ENCODE results near the gene GIT2.
"Not testable (repeated sequence)": the region's sequence is repeated elsewhere in the genome, so short reads cannot be mapped to it uniquely, and the experiment has no call there.

The GIT2 gene

GRCh38 chr12:110005319-110005973 is 9.3 kb upstream of the GIT2 start:
- DNase-seq (ENCODE audit: low read depth in 2 of 2), result no peak

GRCh38 chr12:110004598-110004997 is 8.4 kb upstream of the GIT2 start:
- DNase-seq (ENCODE audit: low read depth in 2 of 2), result no peak

DNA sequence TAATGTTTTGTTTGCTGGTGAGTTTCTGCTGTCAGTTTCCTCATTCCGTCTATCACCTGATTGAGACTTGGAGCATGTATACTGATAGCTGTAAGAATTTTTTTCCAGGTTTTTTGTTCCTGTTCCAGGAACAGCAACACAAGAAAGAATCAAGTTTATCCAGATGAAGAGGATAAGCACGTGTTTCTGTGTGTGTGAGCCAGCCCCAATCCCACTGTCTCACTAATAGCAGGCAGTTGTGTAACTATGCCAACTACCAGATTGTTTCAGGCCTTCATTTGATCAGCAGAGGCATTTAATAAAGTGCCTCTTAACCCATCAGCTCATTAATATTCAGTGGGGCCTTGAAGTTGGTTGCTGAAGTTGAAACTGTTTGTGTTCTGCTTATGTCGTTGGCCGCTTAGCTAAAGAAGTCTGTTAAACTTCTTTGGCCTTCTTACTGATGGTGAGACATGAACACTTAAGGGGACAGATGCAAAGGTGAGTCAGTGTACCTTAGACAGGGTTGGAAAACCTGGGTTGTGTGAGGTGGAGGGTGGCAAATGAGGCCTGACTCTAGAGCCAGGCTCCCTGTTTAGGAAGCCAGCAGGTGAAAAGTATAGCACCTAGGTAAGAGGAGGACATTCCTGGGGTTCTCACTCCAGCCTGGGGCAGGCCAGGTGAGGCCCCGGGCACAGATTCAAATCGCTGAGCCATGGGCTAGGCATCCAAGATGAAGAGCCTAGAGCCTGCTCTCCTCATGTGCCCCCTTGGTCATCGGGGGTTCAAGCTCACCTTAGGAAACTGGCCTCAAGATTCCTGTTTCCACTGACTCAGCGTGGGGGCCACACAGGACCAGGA is 6.7 kb upstream of the GIT2 start:
- no peak for DNase-seq (ENCODE audit: low read depth in 2 of 2)

DNA sequence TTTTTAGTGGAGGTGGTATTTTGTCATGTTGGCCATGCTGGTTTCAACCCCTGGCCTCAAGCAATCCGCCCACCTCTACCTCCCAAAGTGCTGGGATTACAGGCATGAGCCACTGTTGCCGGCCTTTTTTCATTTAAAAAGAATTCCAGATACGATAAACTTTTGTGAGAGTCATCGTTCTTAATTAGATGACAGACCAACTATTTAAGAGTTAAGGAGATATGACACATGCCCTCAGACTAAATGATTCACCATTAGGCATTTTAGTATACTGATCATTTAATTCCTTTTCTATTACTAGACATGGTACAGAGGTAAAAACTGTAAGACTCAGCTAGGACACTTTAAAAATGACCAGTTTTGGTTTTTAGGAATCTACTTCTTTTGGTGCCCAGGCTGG is 5.4 kb upstream of the GIT2 start:
- DNase-seq (ENCODE audit: low read depth in 2 of 2), result no peak

DNA sequence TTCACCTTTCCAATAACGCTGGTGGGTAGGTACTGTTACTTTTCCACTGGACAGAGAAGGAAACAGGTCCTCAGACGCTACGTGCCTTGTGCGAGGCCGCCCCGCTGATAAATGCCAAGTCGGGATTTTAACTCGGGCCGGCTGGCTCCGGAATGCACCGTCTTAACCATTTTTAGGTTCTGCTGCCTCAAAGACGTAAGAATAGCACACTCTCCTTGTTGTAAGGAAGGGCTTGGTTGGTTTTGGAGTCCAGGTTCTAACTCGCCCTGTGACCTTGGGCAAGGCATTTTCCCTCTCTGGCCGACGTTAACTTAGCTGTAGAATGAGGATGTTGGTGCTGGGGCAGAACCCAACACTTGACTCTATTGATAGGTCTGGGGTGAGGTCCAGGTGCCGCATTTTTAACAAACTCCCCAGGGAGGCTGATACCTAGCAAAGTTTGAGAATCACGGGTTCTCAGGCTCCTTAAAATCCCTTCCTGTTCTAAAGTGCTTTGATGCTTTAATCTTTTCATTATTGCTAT is 3.9 kb upstream of the GIT2 start:
- no peak for DNase-seq (ENCODE audit: low read depth in 2 of 2)

DNA sequence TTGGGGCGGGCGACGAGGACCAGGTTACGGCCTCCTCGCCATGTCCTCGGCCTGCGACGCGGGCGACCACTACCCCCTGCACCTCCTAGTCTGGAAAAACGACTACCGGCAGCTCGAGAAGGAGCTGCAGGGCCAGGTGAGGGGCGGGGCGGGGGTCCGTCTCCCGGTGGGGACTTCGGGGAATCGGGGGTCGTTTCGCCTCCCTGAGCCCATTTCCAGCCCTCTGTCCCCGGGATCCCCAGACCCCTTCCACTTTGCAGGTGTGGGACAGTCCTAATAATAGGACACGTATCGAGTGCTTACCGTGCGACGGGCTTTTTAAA is 3.4 kb upstream of the GIT2 start:
- no peak for DNase-seq (ENCODE audit: low read depth in 2 of 2)

GRCh38 chr12:109998904-109999648 is 2.9 kb upstream of the GIT2 start, which contains the start of gene ANKRD13A:
Gene ANKRD13A, plus strand, starts transcription at chr12:109999430. Its CDS starts 259 bp downstream, at chr12:109999689.
- peak; percentile 69 to 72 for DNase-seq (ENCODE audit: low read depth in 2 of 2)

DNA sequence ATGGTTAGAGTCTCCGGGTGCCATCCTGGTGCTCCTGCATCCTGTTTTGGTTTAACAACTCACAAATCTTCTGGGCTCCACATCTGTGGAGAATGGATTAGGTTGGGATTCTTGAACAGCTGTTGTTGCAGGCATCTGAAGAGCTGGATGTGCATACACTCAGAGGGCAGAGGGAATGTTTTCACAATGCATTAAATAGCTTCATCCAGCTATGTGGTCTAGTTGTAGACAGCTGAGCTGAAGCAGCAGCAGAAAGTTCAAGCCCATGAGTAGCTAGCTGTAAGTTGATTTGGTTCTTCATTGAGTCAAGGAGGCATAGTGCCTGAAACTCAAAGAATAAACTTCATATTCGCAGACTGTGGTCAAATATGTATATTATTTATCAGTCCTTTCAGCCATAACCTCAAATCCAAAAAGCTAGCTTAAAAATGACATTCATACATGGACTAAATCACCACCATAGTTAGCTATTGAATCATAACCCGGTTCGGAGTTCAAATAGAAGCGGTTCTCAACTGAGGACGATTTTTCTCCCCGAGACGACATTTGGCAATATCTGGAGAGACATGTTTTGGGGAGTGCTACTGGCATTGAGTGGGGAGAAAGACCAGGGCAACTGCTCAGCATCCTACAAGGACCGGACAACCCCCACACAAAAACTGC is 2.2 kb upstream of the GIT2 start:
- DNase-seq (ENCODE audit: low read depth in 2 of 2), result no peak

GRCh38 chr12:109997393-109997792 is 1.2 kb upstream of the GIT2 start:
- no peak for DNase-seq (ENCODE audit: low read depth in 2 of 2)

GRCh38 chr12:109996483-109996853 is 300 bp upstream of the GIT2 start:
- DNase-seq (ENCODE audit: low read depth in 2 of 2), result no peak

DNA sequence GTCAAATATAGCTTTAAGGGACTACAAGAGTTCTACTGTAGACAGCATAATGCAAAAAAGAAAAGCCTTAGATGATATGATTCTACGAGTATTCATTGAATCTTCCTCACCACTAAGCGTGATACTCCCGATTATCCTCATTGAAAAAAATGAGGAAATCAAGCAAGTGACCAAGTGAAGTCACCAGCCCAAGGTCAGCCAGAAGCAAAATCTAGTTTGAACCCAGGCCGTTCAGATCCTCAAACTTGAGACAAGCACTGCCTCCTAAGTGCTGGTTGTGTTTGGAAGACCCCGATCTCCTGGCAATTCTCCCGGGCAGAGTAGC is 845 bp downstream of the GIT2 start:
- no peak for DNase-seq (ENCODE audit: low read depth in 2 of 2)

- no peak for DNase-seq (ENCODE audit: low read depth in 2 of 2)
These were observed 1.6 kb downstream of the GIT2 start for GRCh38 chr12:109994401-109995175.

DNA sequence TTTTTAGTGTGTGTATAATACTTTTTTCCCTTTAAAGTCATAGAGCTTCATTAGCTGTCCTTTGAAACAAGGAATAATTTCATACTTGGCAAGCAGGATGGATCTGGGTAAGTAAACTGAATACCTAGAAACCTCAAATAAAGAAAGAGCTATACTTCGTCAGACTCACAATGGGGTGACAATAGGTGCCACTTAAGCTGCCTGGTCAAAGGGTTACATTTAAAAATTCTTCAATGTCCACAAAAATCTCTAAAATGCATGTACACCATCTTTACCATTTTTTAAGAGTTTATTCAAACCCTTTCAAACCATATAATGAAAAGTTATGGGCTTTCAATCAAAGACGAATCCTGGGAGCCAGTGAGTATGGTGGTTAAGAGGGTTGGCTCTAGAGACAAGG is 3.1 kb downstream of the GIT2 start:
- DNase-seq (ENCODE audit: low read depth in 2 of 2), result no peak

DNA sequence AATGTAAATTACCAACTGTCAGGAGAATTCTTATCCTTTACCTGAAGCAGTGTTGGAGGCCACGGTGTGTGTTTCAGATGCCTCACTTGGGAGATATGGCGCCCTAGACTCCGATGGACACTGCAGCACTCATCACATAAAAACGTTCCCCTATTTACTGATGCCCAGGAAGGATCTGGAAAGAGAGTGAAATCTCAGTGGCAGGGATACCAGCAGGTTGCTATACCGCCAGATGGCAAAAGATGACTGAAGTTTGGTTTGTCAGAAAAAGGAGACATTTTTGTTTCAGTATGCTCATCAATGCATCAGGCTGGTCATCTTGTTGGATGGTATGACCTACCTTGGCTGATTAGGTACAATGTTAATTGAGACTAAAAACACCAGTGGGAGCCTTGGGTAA is 4.6 kb downstream of the GIT2 start:
- DNase-seq (ENCODE audit: low read depth in 2 of 2), result no peak

GRCh38 chr12:109989380-109989779 is 6.8 kb downstream of the GIT2 start:
- no peak for DNase-seq (ENCODE audit: low read depth in 2 of 2)

GRCh38 chr12:109988903-109989302 is 7.3 kb downstream of the GIT2 start:
- DNase-seq (ENCODE audit: low read depth in 2 of 2), result no peak

DNA sequence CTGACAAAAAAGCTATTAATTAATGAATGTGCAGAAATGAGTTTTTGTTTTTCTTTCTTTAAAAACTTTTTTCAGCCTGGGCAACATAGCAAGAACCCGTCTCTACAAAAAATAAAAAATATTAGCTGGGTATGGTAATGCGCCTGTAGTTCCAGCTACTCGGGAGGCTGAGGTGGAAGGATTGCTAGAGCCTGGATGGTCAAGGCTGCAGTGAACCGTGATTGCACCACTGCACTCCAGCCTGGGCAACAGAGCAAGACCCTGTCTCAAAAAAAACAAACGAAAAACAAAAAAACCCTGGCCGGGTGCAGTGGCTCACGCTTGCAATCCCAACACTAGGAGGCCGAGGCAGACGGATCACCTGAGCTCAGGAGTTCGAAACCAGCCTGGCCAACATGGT is 7.9 kb downstream of the GIT2 start:
- no peak for DNase-seq (ENCODE audit: low read depth in 2 of 2)

GRCh38 chr12:109987615-109988014 is 8.6 kb downstream of the GIT2 start:
- no peak for DNase-seq (ENCODE audit: low read depth in 2 of 2)

DNA sequence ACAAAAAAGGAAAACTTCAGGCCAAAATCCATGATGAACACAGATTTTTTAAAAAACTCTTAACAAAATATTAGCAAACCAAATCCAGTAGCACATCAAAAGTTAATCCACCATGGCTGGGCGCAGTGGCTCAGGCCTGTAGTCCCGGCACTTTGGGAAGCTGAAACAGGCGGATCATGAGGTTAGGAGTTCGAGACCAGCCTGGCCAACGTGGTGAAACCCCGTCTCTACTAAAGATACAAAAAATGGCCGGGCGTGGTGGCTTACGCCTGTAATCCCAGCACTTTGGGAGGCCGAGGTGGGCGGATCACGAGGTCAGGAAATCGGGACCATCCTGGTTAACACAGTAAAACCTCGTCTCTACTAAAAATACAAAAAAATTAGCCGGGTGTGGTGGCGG is 9.9 kb downstream of the GIT2 start:
- not testable (repeated sequence) for DNase-seq (ENCODE audit: low read depth in 2 of 2)

DNA sequence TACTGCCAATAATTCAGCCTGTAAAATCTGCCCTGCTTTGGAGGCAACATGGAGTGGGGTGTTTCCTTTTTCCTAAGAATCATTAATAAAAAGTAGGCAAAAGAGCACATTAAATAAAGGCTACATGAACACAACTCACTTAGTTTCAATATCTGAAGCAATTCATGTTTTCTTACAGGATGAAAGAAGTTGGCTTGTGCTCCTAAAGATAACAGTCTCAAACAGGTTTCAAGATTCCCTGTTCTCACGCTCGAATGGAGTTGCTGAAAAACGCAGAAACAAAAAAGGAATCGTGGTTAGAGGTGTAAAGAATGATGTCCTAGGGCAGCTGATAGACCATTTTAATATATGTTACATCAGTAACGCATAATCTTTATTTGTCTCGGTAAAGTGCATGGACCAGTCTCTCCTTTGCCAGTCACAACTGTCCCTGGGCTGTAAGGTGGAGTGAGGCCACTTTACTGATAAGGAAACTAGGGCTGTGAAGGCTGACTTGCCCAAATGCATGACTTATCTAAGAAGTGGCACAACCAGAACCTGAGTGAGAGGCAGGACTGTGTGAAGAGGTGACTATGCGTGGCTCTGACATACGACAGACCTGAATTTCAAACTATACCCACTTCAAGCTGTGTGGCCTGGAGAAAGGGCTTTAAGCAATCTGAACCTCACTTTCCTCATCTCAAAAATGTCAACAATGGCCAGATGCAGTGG is 12.6 kb downstream of the GIT2 start:
- DNase-seq (ENCODE audit: low read depth in 2 of 2), result no peak

- no peak for DNase-seq (ENCODE audit: low read depth in 2 of 2)
These were observed 14.0 kb downstream of the GIT2 start for GRCh38 chr12:109982210-109982609.
